GM12878 (cell line): ENCODE measurements around the gene RDH12. TPM values are rescaled to one million over a fixed set of nuclear protein-coding genes. Genes with fewer than 3 reads are reported as not detected.

Source experiments
- ATAC-seq: fragments of 200-7000 bp; cut with Tn5 transposase; 3 replicates; pipeline ENCODE4 v1.9.1; 2020; ENCODE audit warnings: mild to moderate bottlenecking, moderate library complexity
- BruUV-seq: library from RNA; stranded (reverse); fragments of 400-500 nt; replicated peaks from 2 replicates; lab custom pipeline; 2021; lab: Mats Ljungman, UMichigan
- CTCF ChIA-PET: fragments of 300-600 bp; sonication (Branson Sonifier 250); formaldehyde crosslinking; extraction: SDS; loops from one replicate; lab custom pipeline; 2021; ENCODE audit warnings: inconsistent platforms; lab: Yijun Ruan, JAX
- POLR2A ChIA-PET: fragments of 350-600 bp; formaldehyde crosslinking; extraction: SDS; loops from one replicate; lab custom pipeline; 2021; ENCODE audit warnings: inconsistent platforms; lab: Charles Lee
- RAD21 ChIA-PET: fragments of 300-600 bp; sonication (Branson Sonifier 250); formaldehyde crosslinking; loops from one replicate; lab custom pipeline; 2023; ENCODE audit warnings: antibody characterized with exemption; ENCODE audit not compliant: unreplicated experiment; lab: Charles Lee
- SMC1A ChIA-PET: fragments of 300-600 bp; sonication (Branson Sonifier 250); formaldehyde crosslinking; loops from one replicate; lab custom pipeline; 2023; ENCODE audit not compliant: unreplicated experiment, uncharacterized antibody; lab: Charles Lee
- DNase-seq: peaks from one replicate; pipeline ENCODE4 v3.0.0-alpha.2; 2011; ENCODE audit warnings: low read depth, low spot score
- FAIRE-seq: peaks from 3 replicates; lab custom pipeline; 2011; peaks lifted over from hg19 to GRCh38; lab: Jason Lieb, UNC
- H2AFZ ChIP-seq: 2 replicates; pipeline ENCODE4 v1.6.0; 2011; ENCODE audit warnings: low read depth, low read length, control low read depth; ENCODE audit not compliant: control insufficient read depth
- H3K27ac ChIP-seq: 2 replicates; pipeline ENCODE4 v1.5.1; 2011; ENCODE audit warnings: control low read depth; ENCODE audit not compliant: control insufficient read depth, insufficient read depth
- H3K27me3 ChIP-seq, 2 experiments: replicated peaks in 1 of 2; 2 replicates each; pipeline versions ENCODE4 v1.6.0 to v1.6.1; 2011; ENCODE audit warnings: low read length in 1 of 2; ENCODE audit not compliant: control insufficient read depth in 2 of 2, insufficient read depth in 2 of 2
- H3K36me3 ChIP-seq, 2 experiments: 2 replicates each; pipeline ENCODE4 v1.5.1; 2011; ENCODE audit warnings: low read length in 1 of 2; ENCODE audit not compliant: control insufficient read depth in 2 of 2, insufficient read depth in 2 of 2
- H3K4me1 ChIP-seq: 2 replicates; pipeline ENCODE4 v1.6.1; 2011; ENCODE audit warnings: mild to moderate bottlenecking, low read length, moderate library complexity, mixed read lengths; ENCODE audit not compliant: control insufficient read depth, insufficient read depth
- H3K4me2 ChIP-seq: 2 replicates; pipeline ENCODE4 v1.6.0; 2011; ENCODE audit warnings: control low read depth; ENCODE audit not compliant: control insufficient read depth, insufficient read depth
- H3K4me3 ChIP-seq: fragments of 200-600 bp; sonication (generic); 2 replicates; pipeline ENCODE4 v1.5.1; 2016
- H3K79me2 ChIP-seq: 2 replicates; pipeline ENCODE4 v1.6.0; 2011; ENCODE audit warnings: low read length; ENCODE audit not compliant: control insufficient read depth, insufficient read depth
- H3K9ac ChIP-seq: 2 replicates; pipeline ENCODE4 v1.8.0; 2011; ENCODE audit warnings: low read length, control low read depth, mixed read lengths; ENCODE audit not compliant: control insufficient read depth, insufficient read depth
- H3K9me3 ChIP-seq: replicated peaks from 3 replicates; pipeline ENCODE4 v1.5.1; 2011; ENCODE audit warnings: mild to moderate bottlenecking, low read length; ENCODE audit not compliant: control insufficient read depth, insufficient read depth
- H4K20me1 ChIP-seq: 2 replicates; pipeline ENCODE4 v1.6.0; 2011; ENCODE audit not compliant: control insufficient read depth, insufficient read depth
- IRF3 ChIP-seq: fragments of 450-650 bp; IDR thresholded peaks from 2 replicates; pipeline ENCODE4 v1.6.1; 2014; ENCODE audit warnings: mild to moderate bottlenecking
- STAT1 ChIP-seq: fragments of 450-650 bp; conservative IDR thresholded peaks from 2 replicates; pipeline ENCODE4 v1.6.1; 2014; ENCODE audit warnings: antibody characterized with exemption, mild to moderate bottlenecking
- WGBS: methylation state at CpG from one replicate; pipeline ENCODE4 v1.1.6; 2016; ENCODE audit warnings: low lambda C conversion rate; ENCODE audit not compliant: insufficient replicate concordance, insufficient coverage; ENCODE audit errors: missing lambda C conversion rate; 5-methylcytosine and 5-hydroxymethylcytosine counted together
- in situ Hi-C: fragments of 300-500 bp; cut with MboI; formaldehyde crosslinking; loops from 9 replicates; pipeline ENCODE4 v1.14.3; 2018; ENCODE audit warnings: mixed read lengths
- intact Hi-C: fragments of 100-400 bp; cut with micrococcal nuclease; formaldehyde crosslinking; loops from one replicate; pipeline ENCODE4 v1.14.2; 2022; ENCODE audit not compliant: unreplicated experiment
- polyA plus RNA-seq, 11 experiments: library from polyadenylated mRNA; depleted of rRNA in 4 of 11; unstranded in 6 of 11; stranded (reverse) in 5 of 11; fragments of >200 nt; fragmentation: Nextera tagmentation in 4 of 11; fragmentation: Illumina TruSeq in 1 of 11; extraction: Ambion mirVana in 4 of 11; extraction: Trizol in 1 of 11; gene quantifications; 1 replicate in 1 of 11; 2 replicates in 10 of 11; pipeline versions ENCODE4 v1.2.1 to v1.2.3, GENCODE V29; 2011 to 2016; ENCODE audit warnings: inconsistent platforms in 2 of 11, missing spikeins in 2 of 11, low read depth in 1 of 11
- total RNA-seq, 4 experiments: library from RNA; depleted of rRNA in 3 of 4; stranded (reverse); fragments of >200 nt in 3 of 4; fragmentation: Illumina TruSeq in 1 of 4; extraction: Trizol in 1 of 4; gene quantifications; 2 replicates each; pipeline versions ENCODE4 v1.2.1 to v1.2.3, GENCODE V29; 2013 to 2021
- TF ChIP-seq, protein P1 (sequence below): IDR thresholded peaks from 2 replicates; pipeline ENCODE4 v1.6.1; 2011; ENCODE audit warnings: borderline replicate concordance, low read depth, mild to moderate bottlenecking, moderate library complexity, low read length; ENCODE audit not compliant: insufficient read depth, poor library complexity, severe bottlenecking

RDH12 gene
- total and polyA plus RNA-seq, 10 of the 15 experiments (the other 5 are each of a cell fraction or from before 2014, with no cell fraction given), result not detected

GRCh38 chr14:67773844-67774377, 72.2 kb downstream of the RDH12 start:
- Histone ChIP-seq H4K20me1 (no peaks in the 10 kb centered on the region), H3K79me2 (no peaks in the 10 kb centered on the region), H3K4me1 (no peaks in the 10 kb centered on the region), H3K9me3 (no peaks in the 10 kb centered on the region), H3K27me3 (no peaks in the 10 kb centered on the region), H3K4me3 (no peak overlapping the region), H3K27ac (no peak overlapping the region), H3K36me3 (peaks cover 8 to 43% of the 10 kb centered on the region in 2 experiments), H3K9ac (no peak overlapping the region), H3K4me2 (no peak overlapping the region), H2AFZ (no peak overlapping the region)
- no TSS peak for BruUV-seq
- whole genome bisulfite sequencing, result 85% methylated on average over 5 of the region's 5 CpGs
- ChIA-PET POLR2A (interaction anchor here (0.7 kb wide), 1 partner anchor 33 kb away, joined by 4 read pairs; no protein-coding TSS in a partner anchor), SMC1A (no interaction called here), RAD21 (no interaction called here), CTCF (interaction anchor here (0.5 to 0.6 kb wide), 2 partner anchors 70 to 349 kb away, joined by 3 read pairs; no protein-coding TSS in a partner anchor)
- intact Hi-C loops, result no loop called here
- DNase-seq (no peak), ATAC-seq (no peak), FAIRE-seq (no peak)
- in situ Hi-C loops, result no loop called here
- TF ChIP-seq IRF3 (no peak), STAT1 (no peak)
- TF ChIP-seq, protein P1, sequence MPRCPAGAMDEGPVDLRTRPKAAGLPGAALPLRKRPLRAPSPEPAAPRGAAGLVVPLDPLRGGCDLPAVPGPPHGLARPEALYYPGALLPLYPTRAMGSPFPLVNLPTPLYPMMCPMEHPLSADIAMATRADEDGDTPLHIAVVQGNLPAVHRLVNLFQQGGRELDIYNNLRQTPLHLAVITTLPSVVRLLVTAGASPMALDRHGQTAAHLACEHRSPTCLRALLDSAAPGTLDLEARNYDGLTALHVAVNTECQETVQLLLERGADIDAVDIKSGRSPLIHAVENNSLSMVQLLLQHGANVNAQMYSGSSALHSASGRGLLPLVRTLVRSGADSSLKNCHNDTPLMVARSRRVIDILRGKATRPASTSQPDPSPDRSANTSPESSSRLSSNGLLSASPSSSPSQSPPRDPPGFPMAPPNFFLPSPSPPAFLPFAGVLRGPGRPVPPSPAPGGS, result peak; percentile 52
